ENCODE results near the gene BAMBI. TPM values are rescaled to one million over a fixed set of nuclear protein-coding genes. Genes with fewer than 3 reads are reported as not detected.

Gene BAMBI
- polyA plus RNA-seq, 1 of the 3 experiments (the other 2 are of a cell fraction) = 2.8 TPM

DNA sequence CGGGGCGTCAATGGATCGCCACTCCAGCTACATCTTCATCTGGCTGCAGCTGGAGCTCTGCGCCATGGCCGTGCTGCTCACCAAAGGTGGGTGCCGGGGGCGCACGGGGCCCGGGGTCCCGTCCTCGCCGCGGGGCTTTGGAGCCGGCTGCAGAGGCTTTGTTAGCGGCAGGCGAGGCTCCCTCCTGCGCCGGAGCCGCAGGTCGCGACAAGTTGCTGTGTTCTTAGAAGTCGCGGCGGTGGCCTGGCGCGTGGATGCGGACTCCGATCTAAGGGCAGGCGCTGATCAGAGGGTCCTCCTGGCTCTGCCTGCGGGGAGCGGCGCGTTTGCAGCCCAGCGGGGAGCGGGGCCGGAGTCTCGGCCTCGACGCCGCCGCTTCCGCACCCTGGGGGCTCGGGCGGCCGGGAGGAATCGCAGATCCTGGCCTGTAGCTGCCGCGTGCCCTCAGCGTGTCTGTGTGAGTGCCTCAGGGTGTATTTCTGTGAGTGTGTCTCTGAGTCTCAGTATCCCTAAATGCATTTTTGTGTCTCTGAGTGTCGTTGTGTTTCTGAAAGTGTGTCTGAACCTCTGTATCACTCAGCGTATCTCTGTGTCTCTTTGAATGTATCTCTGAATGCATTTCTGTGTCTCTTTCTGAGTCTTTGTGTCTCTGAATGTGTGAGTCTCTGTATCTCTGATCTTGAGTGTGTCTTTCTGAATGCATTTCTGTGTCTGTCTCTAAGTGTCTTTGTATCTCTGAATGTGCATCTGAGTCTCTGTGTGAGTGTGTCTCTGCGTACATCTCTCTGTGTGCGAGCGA lies 766 bp downstream of the BAMBI start:
- Histone ChIP-seq H3K9me3 (no peaks in the 10 kb centered on the region), H3K4me1 (ENCODE audit: control insufficient read depth in 1 of 2, insufficient read depth in 2 of 2, low read depth in 1 of 2, low read length in 1 of 2) (peaks cover 11 to 28% of the 10 kb centered on the region in 2 experiments; a peak in 3 of 4 replicates), H3K79me2 (ENCODE audit: insufficient read depth) (peaks cover 37% of the 10 kb centered on the region), H3K27me3 (ENCODE audit: insufficient read depth) (peaks cover 18% of the 10 kb centered on the region; the same call in 1 of the 2 replicates), H3K27ac (ENCODE audit: low read depth in 2 of 2, low read length in 1 of 2) (peak overlapping the region; percentile 49 to 92; a peak in 3 of 4 replicates), H2AFZ (ENCODE audit: low read depth) (peak overlapping the region; percentile 87), H3K4me3 (ENCODE audit: low read depth in 2 of 2, low read length in 1 of 2) (peak overlapping the region; percentile 82 to 87), H4K20me1 (ENCODE audit: insufficient read depth) (no peaks in the 10 kb centered on the region), H3K9ac (peak overlapping the region; percentile 72), H3K4me2 (peak overlapping the region; percentile 92), H3F3A (replicated peaks; ENCODE audit: insufficient read depth) (no peaks in the 10 kb centered on the region), H3K9me2 (no peaks in the 10 kb centered on the region), H3K36me3 (replicated peaks in 1 of 2; ENCODE audit: control insufficient read depth in 1 of 2, insufficient read depth in 2 of 2, low read length in 1 of 2) (peaks cover 5 to 7% of the 10 kb centered on the region in 2 experiments)
- ChIA-PET POLR2A (no interaction called here), CTCF (interaction anchor here (0.6 to 5.9 kb wide), 22 partner anchors 8 to 835 kb away, joined by 3 to 40 read pairs (median 4); no protein-coding TSS in a partner anchor)
- no peak for TF ChIP-seq TCF12 (IDR thresholded peaks at IDR 0.05)
- no peak for TF ChIP-seq JUND (IDR thresholded peaks at IDR 0.05)
- TF ChIP-seq, protein P1, sequence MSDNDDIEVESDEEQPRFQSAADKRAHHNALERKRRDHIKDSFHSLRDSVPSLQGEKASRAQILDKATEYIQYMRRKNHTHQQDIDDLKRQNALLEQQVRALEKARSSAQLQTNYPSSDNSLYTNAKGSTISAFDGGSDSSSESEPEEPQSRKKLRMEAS (IDR thresholded peaks at IDR 0.05; ENCODE audit: low read depth) = peak; percentile 72
- peak; percentile 11; the same call in 1 of the 2 replicates for TF ChIP-seq MXI1 (IDR thresholded peaks at IDR 0.05; ENCODE audit: low read depth, low read length)
- no peak for TF ChIP-seq ELF1 (IDR thresholded peaks at IDR 0.05)
- 5% methylated on average over 5 of the region's 54 CpGs for WGBS (ENCODE audit: low lambda C conversion rate)
- DNase-seq = peak; percentile 40

- 7% methylated on average over 12 of the region's 12 CpGs for WGBS (ENCODE audit: low lambda C conversion rate)
- ChIA-PET POLR2A (no interaction called here), CTCF (interaction anchor here (0.6 to 5.9 kb wide), 7 partner anchors 10 to 625 kb away, joined by 3 to 40 read pairs (median 5); no protein-coding TSS in a partner anchor)
- Histone ChIP-seq H3K9me2 (no peaks in the 10 kb centered on the region), H3K4me1 (ENCODE audit: control insufficient read depth in 1 of 2, insufficient read depth in 2 of 2, low read depth in 1 of 2, low read length in 1 of 2) (peaks cover 11 to 30% of the 10 kb centered on the region in 2 experiments; a peak in 3 of 4 replicates), H4K20me1 (ENCODE audit: insufficient read depth) (no peaks in the 10 kb centered on the region), H3K36me3 (replicated peaks in 1 of 2; ENCODE audit: control insufficient read depth in 1 of 2, insufficient read depth in 2 of 2, low read length in 1 of 2) (peaks cover 10 to 13% of the 10 kb centered on the region in 2 experiments), H3F3A (replicated peaks; ENCODE audit: insufficient read depth) (no peaks in the 10 kb centered on the region), H3K27ac (ENCODE audit: low read depth in 2 of 2, low read length in 1 of 2) (peak overlapping the region; percentile 49 to 92; a peak in 3 of 4 replicates), H3K27me3 (ENCODE audit: insufficient read depth) (peaks cover 10% of the 10 kb centered on the region; the same call in 1 of the 2 replicates), H3K9me3 (no peaks in the 10 kb centered on the region), H3K79me2 (ENCODE audit: insufficient read depth) (peaks cover 37% of the 10 kb centered on the region), H2AFZ (ENCODE audit: low read depth) (peak overlapping the region; percentile 87), H3K9ac (peak overlapping the region; percentile 72), H3K4me3 (ENCODE audit: low read depth in 2 of 2, low read length in 1 of 2) (peak overlapping the region; percentile 82 to 87), H3K4me2 (peak overlapping the region; percentile 92)
- DNase-seq = no peak
- TF ChIP-seq TCF12 (IDR thresholded peaks at IDR 0.05) (no peak), FOXJ3 (CRISPR knock-in tag; IDR thresholded peaks at IDR 0.05) (no peak), REST (IDR thresholded peaks at IDR 0.05; ENCODE audit: low read depth, low read length) (no peak), SMC3 (IDR thresholded peaks at IDR 0.05; ENCODE audit: low read depth, low read length) (no peak), NRF1 (IDR thresholded peaks at IDR 0.05; ENCODE audit: low read depth, low read length) (no peak), ZBTB33 (IDR thresholded peaks at IDR 0.05; ENCODE audit: borderline replicate concordance, low read depth) (no peak), SIN3A (IDR thresholded peaks at IDR 0.05; ENCODE audit: borderline replicate concordance, low read depth, low read length) (no peak), CTCF (IDR thresholded peaks at IDR 0.05) (no peak), POLR2AphosphoS5 (IDR thresholded peaks at IDR 0.05; ENCODE audit: low read depth, low read length) (no peak), YY1 (IDR thresholded peaks at IDR 0.05; ENCODE audit: low read depth) (no peak), RFX5 (IDR thresholded peaks at IDR 0.05; ENCODE audit: low read length) (no peak), GABPA (IDR thresholded peaks at IDR 0.05; ENCODE audit: low read depth) (no peak)
These were observed 1.6 kb downstream of the BAMBI start for GRCh38 chr10:28678687-28679457.

Data from SK-N-SH (cell line).